OCI-M1 (cell line): ENCODE data around the gene NALCN.

ENCODE experiments used
- DNase-seq: peaks from one replicate; lab custom pipeline; 2025; lab: John Stamatoyannopoulos, UW

NALCN gene

DNA sequence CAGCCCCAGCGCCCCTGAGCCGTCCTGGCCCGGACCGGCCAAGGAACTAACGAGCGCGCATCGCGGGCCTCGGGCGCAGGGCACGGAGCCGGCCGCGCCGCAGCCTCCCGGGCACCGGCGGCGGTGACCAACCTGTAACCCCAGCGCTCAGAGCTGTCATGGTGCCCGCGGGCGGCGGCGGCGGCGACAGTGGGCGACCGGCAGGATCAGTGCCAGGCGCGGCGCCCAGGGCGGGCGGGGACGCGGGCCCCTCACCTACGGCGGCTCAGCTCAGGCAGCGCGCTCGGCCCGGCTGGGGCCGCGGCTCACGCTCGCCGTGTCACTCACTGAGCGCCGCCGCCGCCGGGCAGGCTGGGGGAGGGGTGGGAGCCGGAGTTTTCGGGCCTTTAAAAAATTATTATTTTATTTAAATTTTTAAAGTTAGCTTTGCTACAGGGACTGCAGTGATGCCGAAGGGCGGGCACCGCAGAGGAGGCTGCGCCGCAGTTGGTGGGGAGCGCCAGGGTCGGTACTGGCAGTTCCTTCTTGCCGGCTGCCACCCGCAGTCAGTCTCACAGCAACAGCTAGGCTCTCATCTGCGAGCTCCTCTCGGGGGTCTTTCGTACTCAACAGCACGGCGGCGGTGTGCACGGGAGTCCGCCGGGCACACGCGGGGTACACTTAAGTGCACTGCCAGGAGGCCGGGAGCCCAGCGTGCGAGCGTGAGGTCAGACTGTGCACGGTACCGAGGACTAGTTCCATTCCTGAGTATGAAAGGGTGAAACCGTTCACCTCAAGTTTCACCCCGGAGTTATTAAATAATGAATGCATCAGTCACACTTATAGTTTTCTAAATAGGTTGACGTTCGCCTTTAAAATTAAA, at the start of gene NALCN:
Gene NALCN, minus strand, starts transcription at position 328 of the 862 bp plus-strand sequence. CDS start 17,382 bp downstream, outside the sequence.
- no peak for DNase-seq

- no peak for DNase-seq
Measured at GRCh38 chr13:101465877-101466276, 49.6 kb upstream of the NALCN start.

- DNase-seq: no peak
Measured at GRCh38 chr13:101457176-101457575, 40.9 kb upstream of the NALCN start.

GRCh38 chr13:101455863-101456262, 39.6 kb upstream of the NALCN start:
- no peak for DNase-seq

DNA sequence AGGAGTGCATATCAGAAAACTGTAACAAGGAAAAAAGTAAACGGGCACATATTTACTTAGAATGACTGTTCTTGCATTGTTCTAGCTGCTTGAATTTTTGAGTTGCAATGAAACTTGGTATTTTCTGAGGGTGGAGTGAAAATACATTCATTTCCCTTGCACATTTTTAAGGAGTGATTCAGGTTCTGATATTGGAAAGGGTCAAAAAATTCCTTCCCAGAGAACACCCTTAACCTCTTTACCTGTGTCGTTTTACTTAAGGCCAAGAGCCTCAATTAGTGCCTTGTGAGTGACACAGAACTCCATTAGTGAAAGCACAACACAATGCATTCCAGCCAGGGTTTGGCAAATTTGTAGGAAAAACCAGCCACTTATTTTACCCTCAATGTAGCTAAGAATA, 38.5 kb upstream of the NALCN start:
- no peak for DNase-seq

GRCh38 chr13:101453784-101454201, 37.5 kb upstream of the NALCN start:
- DNase-seq: no peak

GRCh38 chr13:101452519-101453485, 36.5 kb upstream of the NALCN start, which contains the start of gene ITGBL1:
TSS of gene ITGBL1 (plus strand) at chr13:101452675. CDS start at chr13:101452834, 159 bp downstream.
- peak; percentile 35 for DNase-seq

GRCh38 chr13:101451641-101452040, 35.3 kb upstream of the NALCN start:
- DNase-seq: no peak

DNA sequence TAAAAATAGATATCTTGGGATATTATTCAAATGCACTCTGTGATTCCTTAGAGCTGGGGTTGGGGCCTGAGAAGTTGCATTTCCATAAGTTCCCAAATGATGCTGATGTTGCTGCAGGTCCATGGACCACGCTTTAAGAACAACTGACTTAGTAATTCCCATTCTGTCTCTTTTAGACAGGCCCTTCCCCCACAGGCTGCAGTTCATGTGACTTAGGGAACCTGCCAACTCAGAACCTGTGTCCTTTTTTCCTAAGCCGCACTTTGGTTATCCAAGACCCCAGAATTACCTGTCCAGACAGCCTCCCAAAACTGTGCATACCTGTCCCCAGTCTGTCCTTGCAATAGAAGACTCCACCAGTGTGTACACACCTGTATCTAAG, 34.4 kb upstream of the NALCN start:
- DNase-seq: no peak

GRCh38 chr13:101449790-101450748, 33.8 kb upstream of the NALCN start:
- no peak for DNase-seq

GRCh38 chr13:101447852-101448251, 31.5 kb upstream of the NALCN start:
- no peak for DNase-seq

- no peak for DNase-seq
Measured at GRCh38 chr13:101434486-101434885, 18.2 kb upstream of the NALCN start.

DNA sequence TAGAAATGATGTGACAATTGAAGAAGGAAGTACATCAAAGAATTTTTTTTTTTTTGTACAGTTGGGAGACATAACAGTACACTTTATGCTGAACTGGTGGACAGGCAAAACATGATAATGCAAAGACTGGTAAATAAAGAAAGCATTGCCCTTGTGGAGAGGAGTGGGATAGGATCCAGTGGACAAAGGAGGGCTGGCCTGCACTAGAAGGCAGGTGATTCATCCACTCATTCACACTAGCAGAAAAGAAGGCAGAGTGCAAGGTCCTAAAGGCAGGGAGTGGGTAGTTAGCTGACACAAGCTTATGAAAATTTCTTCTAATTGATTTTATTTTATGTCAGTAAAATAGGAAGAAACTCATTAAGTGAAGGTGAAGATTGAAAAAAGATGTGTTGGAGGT, 17.6 kb upstream of the NALCN start:
- DNase-seq: no peak

DNA sequence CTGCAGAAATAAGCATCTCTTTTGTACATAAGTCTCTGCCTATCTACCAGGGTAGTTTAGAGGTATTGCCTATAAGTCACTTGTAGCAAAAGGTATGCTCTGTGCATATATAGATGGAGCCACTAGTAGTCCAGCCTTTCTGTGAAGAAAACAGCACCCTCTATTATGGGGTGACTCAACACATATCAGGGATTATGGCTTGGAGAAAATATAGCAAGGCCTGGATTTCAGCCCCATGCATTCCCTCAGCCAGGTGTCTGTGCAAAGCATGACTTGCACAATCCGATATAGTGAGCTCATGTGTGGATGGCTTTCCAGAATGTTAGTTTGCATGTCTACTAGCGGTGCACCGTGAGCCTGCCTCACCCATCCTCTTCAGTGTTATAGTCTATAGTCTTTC, 13.4 kb upstream of the NALCN start:
- DNase-seq: no peak

DNA sequence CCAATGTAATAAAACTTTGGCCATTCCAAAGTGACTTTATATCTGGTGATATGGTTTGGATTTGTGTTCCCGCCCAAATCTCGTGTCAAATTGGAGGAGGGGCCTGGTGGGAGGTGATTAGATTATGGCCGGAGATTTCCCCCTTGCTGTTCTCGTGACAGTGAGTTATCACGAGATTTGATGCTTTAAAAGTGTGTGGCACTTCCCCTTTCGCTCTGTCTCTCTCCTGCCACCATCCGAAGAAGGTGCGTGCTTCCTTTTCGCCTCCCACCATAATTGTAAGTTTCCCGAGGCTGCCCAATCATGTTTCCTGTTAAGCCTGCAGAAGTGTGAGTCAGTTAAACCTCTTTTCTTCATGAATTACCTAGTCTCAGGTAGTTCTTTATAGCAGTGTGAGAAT, 9.3 kb upstream of the NALCN start:
- peak; percentile 74 for DNase-seq

DNA sequence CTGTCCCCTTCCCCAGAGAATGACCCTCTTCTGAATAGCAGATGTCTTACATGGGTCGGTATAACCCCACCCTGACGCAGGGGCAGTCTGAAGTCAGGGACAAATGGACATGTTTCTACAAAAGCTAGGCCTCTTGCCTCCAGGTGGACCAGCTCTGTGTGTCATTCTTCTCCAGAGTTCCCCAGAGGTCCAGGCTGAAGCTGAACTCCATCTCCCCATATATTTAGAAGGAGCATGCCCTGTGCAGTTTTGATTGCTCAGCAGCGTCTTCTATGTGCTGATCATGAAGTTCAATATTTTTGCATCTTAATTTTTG, 8.8 kb upstream of the NALCN start:
- no peak for DNase-seq

DNA sequence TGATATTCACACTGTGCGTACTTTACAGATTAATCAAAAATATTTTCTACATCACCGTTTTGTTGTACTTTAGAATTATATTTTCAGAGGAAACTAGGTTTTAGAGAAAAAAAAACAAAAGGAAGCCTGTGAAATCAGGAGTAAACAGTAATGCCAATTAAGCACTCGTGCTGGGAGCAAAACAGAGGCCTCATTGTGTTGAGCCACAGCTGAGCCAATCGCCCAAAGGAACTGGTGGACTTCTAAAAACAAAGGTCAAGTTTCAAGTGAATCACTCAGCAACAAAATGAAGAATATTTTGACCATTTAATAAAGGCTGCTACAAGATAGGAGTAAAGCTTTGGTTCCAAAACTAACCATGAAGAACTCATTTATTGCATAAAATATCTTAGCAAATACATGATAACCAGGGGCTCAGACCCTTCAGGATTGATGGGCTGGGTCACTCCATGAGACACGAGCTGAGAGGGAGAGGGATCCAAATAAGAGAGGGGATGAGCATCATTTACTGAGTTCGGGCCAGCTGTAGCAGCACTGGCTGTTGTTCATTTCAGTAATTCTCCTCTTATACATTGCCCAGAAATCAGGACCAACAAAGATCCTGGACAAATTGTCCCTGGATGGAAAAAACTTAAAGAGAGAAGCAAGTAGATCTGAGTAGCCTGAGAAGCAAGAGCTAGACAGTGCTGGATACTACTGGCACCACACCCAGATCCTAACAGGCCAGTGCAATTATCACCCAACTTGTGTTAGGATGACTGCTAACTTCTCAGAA, 8.3 kb upstream of the NALCN start:
- DNase-seq: no peak

- DNase-seq: no peak
Measured at GRCh38 chr13:101423872-101424271, 7.6 kb upstream of the NALCN start.

DNA sequence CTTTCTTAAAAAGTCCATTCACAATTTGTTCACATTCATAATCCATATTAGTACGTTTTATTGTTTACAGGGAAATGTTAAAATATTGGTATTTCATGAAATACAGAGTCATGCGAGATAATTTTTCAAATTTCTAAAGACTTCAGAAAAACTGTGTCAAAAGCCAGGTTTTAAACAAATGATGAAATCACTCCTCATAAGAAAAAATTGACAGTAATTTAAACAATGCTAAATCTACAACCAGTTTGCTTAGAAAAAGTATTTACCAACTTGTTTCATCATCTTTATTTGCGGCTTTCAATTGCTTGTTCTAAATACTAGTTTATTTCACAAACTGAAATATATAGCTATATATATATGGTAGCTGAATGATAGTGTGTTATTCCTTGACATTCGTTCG, 1.2 kb upstream of the NALCN start:
- DNase-seq: no peak

- no peak for DNase-seq
Measured at GRCh38 chr13:101417043-101417406, 717 bp upstream of the NALCN start.
